ENCODE measurements around the gene GRAMD1A. TPM values are rescaled to one million over a fixed set of nuclear protein-coding genes. Genes with fewer than 3 reads are reported as not detected.

GRAMD1A gene
- total and polyA plus RNA-seq, 9 of the 15 experiments (the other 6 are each of a cell fraction or from before 2014, with no cell fraction given) = 1.4 to 63.8 (median 38.5) TPM

GRCh38 chr19:35000647-35001501 is 751 bp downstream of the GRAMD1A start (continued):
- TF ChIP-seq, protein P1, sequence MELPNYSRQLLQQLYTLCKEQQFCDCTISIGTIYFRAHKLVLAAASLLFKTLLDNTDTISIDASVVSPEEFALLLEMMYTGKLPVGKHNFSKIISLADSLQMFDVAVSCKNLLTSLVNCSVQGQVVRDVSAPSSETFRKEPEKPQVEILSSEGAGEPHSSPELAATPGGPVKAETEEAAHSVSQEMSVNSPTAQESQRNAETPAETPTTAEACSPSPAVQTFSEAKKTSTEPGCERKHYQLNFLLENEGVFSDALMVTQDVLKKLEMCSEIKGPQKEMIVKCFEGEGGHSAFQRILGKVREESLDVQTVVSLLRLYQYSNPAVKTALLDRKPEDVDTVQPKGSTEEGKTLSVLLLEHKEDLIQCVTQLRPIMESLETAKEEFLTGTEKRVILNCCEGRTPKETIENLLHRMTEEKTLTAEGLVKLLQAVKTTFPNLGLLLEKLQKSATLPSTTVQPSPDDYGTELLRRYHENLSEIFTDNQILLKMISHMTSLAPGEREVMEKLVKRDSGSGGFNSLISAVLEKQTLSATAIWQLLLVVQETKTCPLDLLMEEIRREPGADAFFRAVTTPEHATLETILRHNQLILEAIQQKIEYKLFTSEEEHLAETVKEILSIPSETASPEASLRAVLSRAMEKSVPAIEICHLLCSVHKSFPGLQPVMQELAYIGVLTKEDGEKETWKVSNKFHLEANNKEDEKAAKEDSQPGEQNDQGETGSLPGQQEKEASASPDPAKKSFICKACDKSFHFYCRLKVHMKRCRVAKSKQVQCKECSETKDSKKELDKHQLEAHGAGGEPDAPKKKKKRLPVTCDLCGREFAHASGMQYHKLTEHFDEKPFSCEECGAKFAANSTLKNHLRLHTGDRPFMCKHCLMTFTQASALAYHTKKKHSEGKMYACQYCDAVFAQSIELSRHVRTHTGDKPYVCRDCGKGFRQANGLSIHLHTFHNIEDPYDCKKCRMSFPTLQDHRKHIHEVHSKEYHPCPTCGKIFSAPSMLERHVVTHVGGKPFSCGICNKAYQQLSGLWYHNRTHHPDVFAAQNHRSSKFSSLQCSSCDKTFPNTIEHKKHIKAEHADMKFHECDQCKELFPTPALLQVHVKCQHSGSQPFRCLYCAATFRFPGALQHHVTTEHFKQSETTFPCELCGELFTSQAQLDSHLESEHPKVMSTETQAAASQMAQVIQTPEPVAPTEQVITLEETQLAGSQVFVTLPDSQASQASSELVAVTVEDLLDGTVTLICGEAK (IDR thresholded peaks at IDR 0.05) = peak; percentile 57; the same call in 1 of the 2 replicates
- TF ChIP-seq, protein P1 (CRISPR knock-in tag; IDR thresholded peaks at IDR 0.05) = no peak
- TF ChIP-seq ZEB2 (IDR thresholded peaks at IDR 0.05) (no peak), ELF1 (tag; IDR thresholded peaks at IDR 0.05) (no peak), MECOM (CRISPR knock-in tag; IDR thresholded peaks at IDR 0.05) (no peak), CHD1 (IDR thresholded peaks at IDR 0.05; ENCODE audit: low read length) (peak; percentile 50), CTBP1 (IDR thresholded peaks at IDR 0.05; ENCODE audit: borderline replicate concordance) (no peak), BRF1 (IDR thresholded peaks at IDR 0.05; ENCODE audit: borderline replicate concordance, extremely low read depth, insufficient read length) (no peak), POLR2B (IDR thresholded peaks at IDR 0.05; ENCODE audit: low read depth, partially characterized antibody) (no peak), RBM22 (IDR thresholded peaks at IDR 0.05; ENCODE audit: low read depth, low read length, poor library complexity, severe bottlenecking) (no peak), GTF2F1 (IDR thresholded peaks at IDR 0.05; ENCODE audit: low read depth, low read length) (no peak), DPF2 (IDR thresholded peaks at IDR 0.05) (no peak), SRSF3 (IDR thresholded peaks at IDR 0.05; ENCODE audit: insufficient read depth, low read length) (no peak), ZNF76 (CRISPR knock-in tag; IDR thresholded peaks at IDR 0.05; ENCODE audit: borderline replicate concordance) (no peak), DACH1 (IDR thresholded peaks at IDR 0.05; ENCODE audit: partially characterized antibody) (no peak), MTA2 (IDR thresholded peaks at IDR 0.05; ENCODE audit: low read depth) (no peak), ZNF165 (CRISPR knock-in tag; IDR thresholded peaks at IDR 0.05; ENCODE audit: borderline replicate concordance) (no peak), NR1H2 (CRISPR knock-in tag; IDR thresholded peaks at IDR 0.05) (no peak), SIN3A (IDR thresholded peaks at IDR 0.05; ENCODE audit: borderline replicate concordance in 2 of 2, control insufficient read depth in 1 of 2, low read depth in 2 of 2, low read length in 2 of 2) (peak in 1 of 2 experiments; percentile 20; a peak in 1 of 4 replicates), MYNN (IDR thresholded peaks at IDR 0.05) (no peak), MYNN (CRISPR knock-in tag; IDR thresholded peaks at IDR 0.05) (no peak), MCM3 (IDR thresholded peaks at IDR 0.05) (no peak), IFI16 (CRISPR knock-in tag; IDR thresholded peaks at IDR 0.05) (no peak)
